NCI-H187 treated with DMSO at 0.1 percent for 48 hours (cell line): Measurements from ENCODE around the gene LIPC.

Experiments used
- DNase-seq: peaks from one replicate; lab custom pipeline; 2025; lab: John Stamatoyannopoulos, UW

The LIPC gene

GRCh38 chr15:58458076-58458475, 26.3 kb downstream of the LIPC start:
- DNase-seq = no peak

- no peak for DNase-seq
Observed at GRCh38 chr15:58459045-58459444, 27.3 kb downstream of the LIPC start.

GRCh38 chr15:58459560-58459959, 27.8 kb downstream of the LIPC start:
- no peak for DNase-seq

- DNase-seq = no peak
Observed at GRCh38 chr15:58460116-58460790, 28.5 kb downstream of the LIPC start.

- no peak for DNase-seq
Observed at GRCh38 chr15:58460872-58461271, 29.1 kb downstream of the LIPC start.

GRCh38 chr15:58462547-58462946, 30.8 kb downstream of the LIPC start:
- DNase-seq = peak; percentile 30

- peak; percentile 4 for DNase-seq
Observed at GRCh38 chr15:58462973-58463663, 31.3 kb downstream of the LIPC start.

- peak; percentile 53 for DNase-seq
Observed at GRCh38 chr15:58463815-58464650, 32.2 kb downstream of the LIPC start.

GRCh38 chr15:58465070-58465469, 33.3 kb downstream of the LIPC start:
- no peak for DNase-seq

- no peak for DNase-seq
Observed at GRCh38 chr15:58465866-58466517, 34.2 kb downstream of the LIPC start.

GRCh38 chr15:58466566-58466965, 34.8 kb downstream of the LIPC start:
- no peak for DNase-seq

- peak; percentile 73 for DNase-seq
Observed at GRCh38 chr15:58467121-58467721, 35.4 kb downstream of the LIPC start.

GRCh38 chr15:58467722-58468423, 36.1 kb downstream of the LIPC start:
- DNase-seq = no peak

- DNase-seq = no peak
Observed at GRCh38 chr15:58469432-58470353, 37.9 kb downstream of the LIPC start.

- DNase-seq = no peak
Observed at GRCh38 chr15:58471348-58471747, 39.6 kb downstream of the LIPC start.

- DNase-seq = no peak
Observed at GRCh38 chr15:58472221-58472620, 40.4 kb downstream of the LIPC start.

GRCh38 chr15:58472821-58473581, 41.2 kb downstream of the LIPC start:
- DNase-seq = no peak

GRCh38 chr15:58473724-58474123, 41.9 kb downstream of the LIPC start:
- no peak for DNase-seq

GRCh38 chr15:58474741-58475323, 43.0 kb downstream of the LIPC start:
- DNase-seq = no peak
